Inflammatory macrophage treated with lipopolysaccharide for 4 hours (primary cell): Measurements from ENCODE around the gene CHCHD3.

Experiments used
- DNase-seq: peaks from one replicate; pipeline ENCODE4 v3.0.0-alpha.2; 2020

Gene CHCHD3

GRCh38 chr7:133076142-133076541, 5.7 kb downstream of the CHCHD3 start:
- no peak for DNase-seq

- no peak for DNase-seq
Observed at GRCh38 chr7:133071506-133071905, 10.4 kb downstream of the CHCHD3 start.

GRCh38 chr7:133070562-133070961, 11.3 kb downstream of the CHCHD3 start:
- DNase-seq, result no peak

- no peak for DNase-seq
Observed at GRCh38 chr7:133065301-133065700, 16.6 kb downstream of the CHCHD3 start.

- DNase-seq, result no peak
Observed at GRCh38 chr7:133064082-133064820, 17.6 kb downstream of the CHCHD3 start.

GRCh38 chr7:133061792-133062191, 20.1 kb downstream of the CHCHD3 start:
- DNase-seq, result no peak

GRCh38 chr7:133061357-133061756, 20.5 kb downstream of the CHCHD3 start:
- no peak for DNase-seq

GRCh38 chr7:133060004-133060403, 21.9 kb downstream of the CHCHD3 start:
- peak; percentile 83 for DNase-seq

GRCh38 chr7:133059263-133059662, 22.6 kb downstream of the CHCHD3 start:
- no peak for DNase-seq

GRCh38 chr7:133056370-133057238, 25.3 kb downstream of the CHCHD3 start:
- no peak for DNase-seq

GRCh38 chr7:133054162-133054840, 27.6 kb downstream of the CHCHD3 start:
- peak; percentile 35 for DNase-seq

- peak; percentile 36 for DNase-seq
Observed at GRCh38 chr7:133053321-133053891, 28.5 kb downstream of the CHCHD3 start.

GRCh38 chr7:133052826-133053225, 29.1 kb downstream of the CHCHD3 start:
- no peak for DNase-seq

- DNase-seq, result no peak
Observed at GRCh38 chr7:133052401-133052756, 29.5 kb downstream of the CHCHD3 start.

GRCh38 chr7:133051719-133052400, 30.0 kb downstream of the CHCHD3 start:
- no peak for DNase-seq

GRCh38 chr7:133051066-133051465, 30.8 kb downstream of the CHCHD3 start:
- no peak for DNase-seq

- DNase-seq, result no peak
Observed at GRCh38 chr7:133050200-133050995, 31.5 kb downstream of the CHCHD3 start.

GRCh38 chr7:133048589-133048988, 33.3 kb downstream of the CHCHD3 start:
- no peak for DNase-seq

- no peak for DNase-seq
Observed at GRCh38 chr7:133047321-133047720, 34.6 kb downstream of the CHCHD3 start.

- no peak for DNase-seq
Observed at GRCh38 chr7:133044722-133045473, 37.0 kb downstream of the CHCHD3 start.

GRCh38 chr7:133040674-133041073, 41.2 kb downstream of the CHCHD3 start:
- no peak for DNase-seq
